GM19238 (cell line): ENCODE results near the gene USH1G.
"Not testable (repeated sequence)": the region's sequence is repeated elsewhere in the genome, so short reads cannot be mapped to it uniquely, and the experiment has no call there.

Experiments used
- DNase-seq: peaks from one replicate; pipeline ENCODE4 v3.0.0; 2011; ENCODE audit warnings: low spot score; ENCODE audit not compliant: insufficient read length

Gene USH1G

GRCh38 chr17:74935048-74935447, 12.0 kb upstream of the USH1G start:
- DNase-seq: no peak

GRCh38 chr17:74930535-74931036, 7.5 kb upstream of the USH1G start:
- DNase-seq: no peak

- DNase-seq: no peak
These were observed 5.7 kb upstream of the USH1G start for GRCh38 chr17:74928786-74929185.

- no peak for DNase-seq
These were observed 2.2 kb upstream of the USH1G start for GRCh38 chr17:74925242-74925641.

- no peak for DNase-seq
These were observed 1.3 kb upstream of the USH1G start, which contains the start of gene OTOP2 for GRCh38 chr17:74924250-74924948. Gene OTOP2 (plus strand): TSS chr17:74924273. CDS start chr17:74924633, 360 bp downstream.

GRCh38 chr17:74923538-74924249, 639 bp upstream of the USH1G start:
- peak; percentile 76 for DNase-seq

GRCh38 chr17:74922172-74922571, 883 bp downstream of the USH1G start:
- DNase-seq: no peak

- no peak for DNase-seq
These were observed 1.3 kb downstream of the USH1G start for GRCh38 chr17:74921769-74922168.

- DNase-seq: no peak
These were observed 1.9 kb downstream of the USH1G start for GRCh38 chr17:74921026-74921681.

GRCh38 chr17:74920642-74921025, 2.4 kb downstream of the USH1G start:
- DNase-seq: no peak

GRCh38 chr17:74920306-74920620, 2.8 kb downstream of the USH1G start:
- no peak for DNase-seq

GRCh38 chr17:74919440-74920305, 3.4 kb downstream of the USH1G start:
- no peak for DNase-seq

GRCh38 chr17:74918906-74919305, 4.1 kb downstream of the USH1G start:
- no peak for DNase-seq

- DNase-seq: no peak
These were observed 5.6 kb downstream of the USH1G start for GRCh38 chr17:74917430-74917829.

- no peak for DNase-seq
These were observed 6.2 kb downstream of the USH1G start for GRCh38 chr17:74916851-74917199.

- DNase-seq: no peak
These were observed 6.8 kb downstream of the USH1G start for GRCh38 chr17:74916136-74916850.

- DNase-seq: not testable (repeated sequence)
These were observed 11.6 kb downstream of the USH1G start for GRCh38 chr17:74911423-74911822.

GRCh38 chr17:74909097-74909496, 14.0 kb downstream of the USH1G start:
- not testable (repeated sequence) for DNase-seq

- DNase-seq: no peak
These were observed 16.0 kb downstream of the USH1G start for GRCh38 chr17:74907012-74907411.

GRCh38 chr17:74906214-74906793, 16.8 kb downstream of the USH1G start:
- DNase-seq: not testable (repeated sequence)
